IPS-18c (cell line): ENCODE data around the gene ANKRD39.

ENCODE experiments used
- H3K4me3 ChIP-seq: 2 replicates; pipeline ENCODE4 v1.7.0; 2013; ENCODE audit warnings: low read depth, mild to moderate bottlenecking, low read length, moderate library complexity; ENCODE audit not compliant: insufficient read depth
- H3K9me3 ChIP-seq: one replicate; pipeline ENCODE4 v1.6.1; 2013; ENCODE audit warnings: mild to moderate bottlenecking, low read length, moderate library complexity; ENCODE audit not compliant: control insufficient read depth, insufficient read depth

The ANKRD39 gene, protein sequence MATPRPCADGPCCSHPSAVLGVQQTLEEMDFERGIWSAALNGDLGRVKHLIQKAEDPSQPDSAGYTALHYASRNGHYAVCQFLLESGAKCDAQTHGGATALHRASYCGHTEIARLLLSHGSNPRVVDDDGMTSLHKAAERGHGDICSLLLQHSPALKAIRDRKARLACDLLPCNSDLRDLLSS

GRCh38 chr2:96857667-96858372, at the start of gene ANKRD39:
Gene ANKRD39 (minus strand): TSS chr2:96858016. CDS start chr2:96857987, 29 bp downstream.
- peak within 1 kb of the TSS; percentile 61 for H3K4me3 ChIP-seq
- H3K9me3 ChIP-seq = no peaks in the 10 kb centered on the region

- no peaks in the 10 kb centered on the region for H3K9me3 ChIP-seq
- peak overlapping the region; percentile 24 for H3K4me3 ChIP-seq
Measured at GRCh38 chr2:96906729-96907114, 48.9 kb upstream of the ANKRD39 start.

- H3K4me3 ChIP-seq = no peak overlapping the region
Measured at GRCh38 chr2:96903815-96904214, 46.0 kb upstream of the ANKRD39 start.

GRCh38 chr2:96903318-96903717, 45.5 kb upstream of the ANKRD39 start:
- Histone ChIP-seq H3K4me3 (no peak overlapping the region), H3K9me3 (no peaks in the 10 kb centered on the region)

More at GRCh38 chr2:96903815-96904214, 46.0 kb upstream of the ANKRD39 start:
- H3K9me3 ChIP-seq = no peaks in the 10 kb centered on the region

- Histone ChIP-seq H3K4me3 (no peak overlapping the region), H3K9me3 (no peaks in the 10 kb centered on the region)
Measured at GRCh38 chr2:96900237-96900636, 42.4 kb upstream of the ANKRD39 start.

- Histone ChIP-seq H3K4me3 (no peak overlapping the region), H3K9me3 (no peaks in the 10 kb centered on the region)
Measured at GRCh38 chr2:96899413-96899741, 41.6 kb upstream of the ANKRD39 start.

- Histone ChIP-seq H3K4me3 (no peak overlapping the region), H3K9me3 (no peaks in the 10 kb centered on the region)
Measured at GRCh38 chr2:96898641-96899412, 41.0 kb upstream of the ANKRD39 start.

GRCh38 chr2:96898135-96898505, 40.3 kb upstream of the ANKRD39 start:
- Histone ChIP-seq H3K4me3 (no peak overlapping the region), H3K9me3 (no peaks in the 10 kb centered on the region)

GRCh38 chr2:96897491-96898134, 39.8 kb upstream of the ANKRD39 start:
- H3K9me3 ChIP-seq = no peaks in the 10 kb centered on the region
- H3K4me3 ChIP-seq = no peak overlapping the region

DNA sequence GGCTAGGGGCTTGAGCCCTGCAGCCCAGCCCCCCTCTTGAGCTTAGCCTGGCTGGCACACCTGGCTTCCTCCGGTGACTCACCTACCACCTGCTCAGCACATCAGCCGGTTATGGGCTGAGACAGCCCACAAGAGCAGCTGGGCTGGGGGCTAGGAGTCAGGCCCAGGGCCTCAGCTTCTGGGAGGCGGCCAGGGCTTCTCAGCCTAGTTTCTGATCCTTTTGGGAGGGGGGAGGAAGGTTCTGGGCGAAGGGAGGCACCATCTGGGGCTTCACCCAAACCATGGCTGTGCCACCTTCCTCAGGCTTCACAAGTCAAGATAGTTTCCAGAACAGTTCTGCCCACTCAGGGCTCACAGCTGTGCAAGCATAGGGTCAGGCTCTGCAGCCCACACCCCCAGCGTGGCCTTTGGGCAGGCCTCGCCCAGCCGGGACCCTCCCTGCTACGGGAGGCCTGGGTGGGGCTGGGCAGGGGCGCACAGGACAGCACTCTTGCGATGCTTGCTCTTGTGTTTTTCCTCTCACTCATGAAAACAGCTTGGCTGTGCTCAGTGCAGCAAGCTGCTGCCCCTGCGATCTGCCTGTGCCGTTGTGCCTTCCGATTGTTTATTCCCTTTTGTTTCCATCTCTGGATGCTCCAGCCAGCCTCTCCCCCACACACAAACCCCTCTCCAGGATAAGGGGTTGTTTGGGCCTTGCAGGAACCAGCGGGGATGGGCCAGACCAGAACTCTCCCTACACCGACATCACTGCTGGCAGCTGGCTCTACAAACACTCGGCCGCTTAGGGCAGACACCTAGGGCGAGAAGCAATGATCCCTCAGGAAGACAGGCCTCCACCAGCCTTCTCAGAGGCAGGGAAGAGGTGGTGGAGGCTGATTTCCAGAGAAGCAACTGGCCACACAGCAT, 38.2 kb upstream of the ANKRD39 start:
- H3K4me3 ChIP-seq = no peak overlapping the region

GRCh38 chr2:96895032-96895745, 37.4 kb upstream of the ANKRD39 start:
- no peaks in the 10 kb centered on the region for H3K9me3 ChIP-seq
- no peak overlapping the region for H3K4me3 ChIP-seq

More for the DNA sequence above, 38.2 kb upstream of the ANKRD39 start:
- no peaks in the 10 kb centered on the region for H3K9me3 ChIP-seq

DNA sequence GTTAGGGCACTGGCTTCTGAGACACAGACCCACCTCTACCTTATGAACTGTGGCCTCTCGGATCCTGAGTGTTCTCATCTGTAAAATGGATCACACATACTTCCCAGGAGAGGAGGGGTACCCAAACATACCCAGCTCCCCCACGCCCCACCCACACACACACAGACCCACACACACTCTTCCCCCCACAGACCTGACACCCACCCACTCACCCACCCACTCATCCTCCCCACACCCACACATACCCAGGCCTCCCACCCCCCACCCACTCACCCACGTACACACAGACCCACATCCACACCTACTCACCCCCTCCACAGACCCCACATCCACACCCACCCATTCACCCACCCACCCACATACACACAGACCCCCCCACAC, 36.3 kb upstream of the ANKRD39 start:
- Histone ChIP-seq H3K9me3 (no peaks in the 10 kb centered on the region), H3K4me3 (no peak overlapping the region)

DNA sequence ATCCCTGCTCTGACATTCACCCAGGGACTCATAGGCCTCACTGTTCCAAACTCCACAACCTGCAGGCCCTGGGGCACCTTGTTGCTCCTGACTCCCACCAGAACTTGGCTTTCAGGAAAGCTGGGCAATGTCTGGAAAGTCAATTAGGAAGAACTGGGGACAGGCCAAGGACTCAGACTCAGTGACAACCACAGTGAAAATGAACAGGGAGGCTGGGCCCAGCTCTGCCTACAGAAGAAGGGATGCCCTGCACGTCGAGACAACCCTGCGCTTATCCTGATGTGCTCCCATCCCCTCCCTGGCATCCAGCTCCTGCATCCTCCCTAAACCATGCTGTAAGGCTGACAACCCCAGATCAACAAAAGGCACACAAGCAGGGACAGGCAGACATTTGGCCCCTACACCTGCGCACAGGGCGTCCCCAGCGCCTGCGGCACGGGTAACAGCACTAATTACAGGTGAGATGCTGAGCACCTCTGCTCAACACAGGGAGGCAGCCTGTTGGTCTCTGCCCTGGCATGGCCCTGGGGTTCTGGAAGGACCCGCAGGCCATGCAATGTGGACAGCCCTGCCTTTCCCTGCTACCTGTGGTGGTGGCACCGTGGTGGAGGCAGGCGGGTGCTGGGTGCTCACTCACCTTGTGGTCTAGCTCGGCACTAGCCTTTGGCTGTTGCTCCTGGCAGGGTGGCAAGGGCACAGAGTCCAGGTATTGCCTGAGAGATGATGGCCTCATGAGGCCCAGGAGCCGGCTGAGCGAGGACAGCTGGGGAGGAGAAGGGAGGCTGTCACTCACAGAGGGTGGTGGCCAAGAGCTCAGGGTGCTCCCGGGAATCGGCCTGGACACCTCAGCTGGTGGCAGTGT, 35.7 kb upstream of the ANKRD39 start:
- Histone ChIP-seq H3K9me3 (no peaks in the 10 kb centered on the region), H3K4me3 (no peak overlapping the region)

GRCh38 chr2:96891591-96892333, 33.9 kb upstream of the ANKRD39 start:
- Histone ChIP-seq H3K9me3 (no peaks in the 10 kb centered on the region), H3K4me3 (no peak overlapping the region)
